Stomach smooth muscle (tissue), 2 donors: ENCODE data around the gene CALML6.
"Not testable (repeated sequence)": the region's sequence is repeated elsewhere in the genome, so short reads cannot be mapped to it uniquely, and the experiment has no call there.

Source experiments
- H3K27ac ChIP-seq: one replicate; pipeline ENCODE4 v1.7.0; 2013; ENCODE audit warnings: mild to moderate bottlenecking, low read length, inconsistent platforms
- H3K27me3 ChIP-seq, 2 donors: one replicate each; pipeline ENCODE4 v1.7.0; 2013; ENCODE audit warnings: low read length in 2 of 2; ENCODE audit not compliant: insufficient read depth in 2 of 2, control insufficient read depth in 1 of 2
- H3K36me3 ChIP-seq, 2 donors: one replicate each; pipeline ENCODE4 v1.7.0; 2013; ENCODE audit warnings: low read length in 2 of 2; ENCODE audit not compliant: control insufficient read depth in 2 of 2, insufficient read depth in 2 of 2
- H3K4me1 ChIP-seq: one replicate; pipeline ENCODE4 v1.7.0; 2013; ENCODE audit warnings: low read length; ENCODE audit not compliant: control insufficient read depth, insufficient read depth
- H3K4me3 ChIP-seq, 2 donors: one replicate each; pipeline ENCODE4 v1.7.0; 2013; ENCODE audit warnings: low read length in 2 of 2
- H3K9ac ChIP-seq, 2 donors: one replicate each; pipeline ENCODE4 v1.7.0; 2013; ENCODE audit warnings: low read length in 2 of 2, mild to moderate bottlenecking in 1 of 2
- H3K9me3 ChIP-seq, 2 donors: one replicate each; pipeline ENCODE4 v1.7.0; 2013; ENCODE audit warnings: low read length in 2 of 2; ENCODE audit not compliant: control insufficient read depth in 2 of 2
- donor health status: healthy.
- donor health status: Pancreatic carcinoma.

CALML6 gene

DNA sequence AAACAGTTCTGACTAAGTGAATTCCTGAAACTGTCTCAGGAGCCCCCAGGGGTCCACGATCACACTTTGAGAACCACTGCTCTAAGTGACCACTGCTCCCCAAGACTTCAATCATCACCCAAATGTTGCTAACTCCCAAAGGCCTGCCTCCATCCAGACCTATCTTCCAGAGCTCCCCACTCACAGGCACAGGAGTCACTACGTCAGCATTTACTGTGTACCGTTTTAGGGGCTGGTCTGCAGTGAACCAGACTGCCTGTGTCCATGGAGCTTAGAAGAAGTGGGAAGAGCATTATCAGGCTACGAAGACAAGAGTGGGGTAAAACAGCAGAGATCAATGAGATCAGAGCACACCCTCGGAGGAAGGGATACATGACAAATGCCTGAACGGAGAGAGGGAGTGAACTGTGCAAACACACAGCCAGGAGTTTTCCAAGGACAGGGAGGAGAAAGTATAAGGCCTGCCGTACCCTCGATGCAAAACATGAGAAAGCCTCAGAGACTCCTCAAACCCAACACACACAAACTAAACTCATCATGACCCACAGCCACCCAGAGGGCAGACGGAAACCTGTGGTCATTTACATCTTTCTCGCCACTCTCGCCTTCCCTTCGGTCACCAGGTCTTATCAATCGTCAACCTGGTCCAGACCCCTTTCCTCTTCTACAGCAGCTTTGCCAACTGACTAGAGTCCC lies 34.3 kb upstream of the CALML6 start:
- peak overlapping the region in 1 of 2 donors; percentile 42 for H3K9ac ChIP-seq
- H3K4me3 ChIP-seq: no peak overlapping the region
- peaks cover 4% of the 10 kb centered on the region in 2 donors for H3K36me3 ChIP-seq
- peaks cover 26% of the 10 kb centered on the region for H3K4me1 ChIP-seq
- H3K27ac ChIP-seq: no peak overlapping the region
- H3K9me3 ChIP-seq: no peaks in the 10 kb centered on the region
- no peaks in the 10 kb centered on the region for H3K27me3 ChIP-seq

DNA sequence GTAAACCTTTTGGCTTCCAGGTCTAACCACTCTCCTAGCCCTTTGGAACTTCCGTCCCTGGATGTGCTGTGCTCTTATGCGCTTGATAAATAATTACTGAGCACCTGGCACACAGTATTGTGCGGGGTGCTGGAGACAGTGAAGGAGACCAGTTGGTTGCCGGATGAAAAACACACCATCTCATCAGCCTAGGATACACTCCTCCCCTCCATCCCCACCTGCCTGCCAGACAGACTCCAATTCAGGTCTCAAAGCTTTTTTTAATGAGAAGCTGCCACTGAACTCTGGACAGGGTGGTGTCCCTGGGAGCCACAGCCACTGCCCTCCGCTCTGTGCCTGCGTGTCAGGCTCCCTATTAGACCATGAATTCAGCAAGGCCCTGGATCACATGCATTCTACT lies 33.3 kb upstream of the CALML6 start:
- Histone ChIP-seq H3K27me3 (no peaks in the 10 kb centered on the region), H3K4me3 (no peak overlapping the region), H3K4me1 (peaks cover 25% of the 10 kb centered on the region), H3K9me3 (no peaks in the 10 kb centered on the region), H3K36me3 (no peaks in the 10 kb centered on the region), H3K9ac (no peak overlapping the region), H3K27ac (no peak overlapping the region)

DNA sequence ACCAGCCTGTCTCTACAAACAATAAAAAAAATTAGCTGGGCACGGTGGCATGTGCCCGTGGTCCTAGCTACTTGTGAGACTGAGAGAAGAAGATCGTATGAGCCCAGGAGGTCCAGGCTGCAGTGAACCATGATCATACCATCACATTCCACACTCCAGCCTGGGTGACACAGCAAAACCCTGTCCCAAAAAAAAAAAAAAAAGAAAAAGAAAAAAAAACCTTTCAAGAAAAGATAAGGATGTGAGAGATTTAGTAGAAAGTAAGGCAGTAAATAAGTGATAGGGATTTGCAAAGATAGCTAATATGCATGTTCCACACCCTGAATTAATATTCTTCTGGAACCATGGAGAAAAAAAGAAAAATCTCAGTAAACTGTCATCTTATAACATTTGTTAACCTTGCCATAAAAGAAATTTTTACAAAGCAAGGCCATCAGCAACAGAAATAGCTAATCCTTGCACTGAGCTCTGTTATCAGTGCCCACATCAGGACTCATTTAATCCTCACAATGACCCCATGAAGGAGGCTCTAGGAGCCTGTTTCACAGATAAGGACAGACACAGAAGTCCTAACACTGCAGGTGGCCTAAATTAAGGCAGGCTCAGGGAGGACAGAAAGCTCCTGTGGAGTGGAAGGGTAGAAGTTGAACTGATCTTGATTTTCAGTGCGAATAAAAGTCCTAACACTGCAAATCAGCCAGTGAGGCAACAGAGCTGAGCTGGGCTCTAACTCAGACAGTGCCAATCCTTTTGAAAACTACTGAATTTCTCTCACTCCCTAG lies 31.8 kb upstream of the CALML6 start:
- H3K27ac ChIP-seq: no peak overlapping the region
- H3K9me3 ChIP-seq: no peaks in the 10 kb centered on the region
- no peaks in the 10 kb centered on the region for H3K36me3 ChIP-seq
- no peak overlapping the region for H3K9ac ChIP-seq
- H3K4me1 ChIP-seq: peaks cover 23% of the 10 kb centered on the region
- H3K27me3 ChIP-seq: no peaks in the 10 kb centered on the region
- no peak overlapping the region for H3K4me3 ChIP-seq

DNA sequence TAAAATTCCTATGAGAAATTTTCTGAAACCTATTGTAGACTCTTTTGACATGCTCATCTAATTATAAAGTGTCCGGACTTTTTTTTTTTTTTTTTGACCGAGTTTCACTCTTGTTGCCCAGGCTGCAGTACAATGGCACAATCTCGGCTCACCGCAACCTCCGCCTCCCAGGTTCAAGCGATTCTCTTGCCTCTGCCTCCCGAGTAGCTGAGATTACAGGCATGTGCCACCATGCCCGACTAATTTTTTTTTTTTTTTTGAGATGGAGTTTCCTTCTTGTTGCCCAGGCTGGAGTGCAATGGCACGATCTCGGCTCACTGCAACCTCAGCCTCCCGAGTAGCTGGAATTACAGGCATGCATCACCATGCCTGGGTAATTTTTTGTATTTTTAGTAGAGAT lies 31.2 kb upstream of the CALML6 start:
- not testable (repeated sequence) for H3K27me3 ChIP-seq, H3K36me3 ChIP-seq, H3K9ac ChIP-seq, H3K27ac ChIP-seq, H3K4me3 ChIP-seq, H3K9me3 ChIP-seq
- H3K4me1 ChIP-seq: peaks cover 26% of the 10 kb centered on the region

DNA sequence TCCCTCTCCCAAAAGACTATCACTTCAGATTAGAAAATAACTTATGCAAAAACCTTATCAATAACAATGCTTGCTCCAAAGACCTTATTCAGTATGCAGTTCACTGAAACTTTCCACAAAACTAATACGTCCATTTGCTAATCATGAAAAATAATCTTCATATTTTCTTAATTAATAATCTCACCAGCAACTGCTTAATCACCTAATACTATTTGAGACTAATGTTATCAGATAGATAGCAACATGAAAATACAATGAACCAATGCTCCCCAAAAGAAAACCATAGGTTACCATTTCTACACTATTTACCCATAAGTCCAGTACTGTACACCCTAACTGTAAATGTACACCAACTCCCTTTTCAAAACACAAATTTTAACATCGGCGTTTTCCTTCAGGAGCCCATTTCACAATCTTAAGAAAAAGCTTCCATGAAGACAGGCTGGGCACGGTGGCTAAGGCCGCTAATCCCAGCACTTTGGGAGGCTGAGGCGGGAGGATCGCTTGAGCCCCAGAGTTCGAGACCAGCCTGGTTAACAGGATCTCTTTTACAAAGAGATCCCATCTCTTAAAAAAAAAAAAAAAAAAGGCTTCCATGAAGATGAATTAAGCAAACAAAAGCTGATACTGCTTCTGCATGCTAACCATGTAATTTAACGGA lies 25.8 kb upstream of the CALML6 start:
- H3K27me3 ChIP-seq: peaks cover 0 to 5% of the 10 kb centered on the region in 2 donors
- peaks cover 33% of the 10 kb centered on the region for H3K4me1 ChIP-seq
- H3K9ac ChIP-seq: peak overlapping the region in 1 of 2 donors; percentile 80
- peak overlapping the region; percentile 79 to 81 for H3K4me3 ChIP-seq
- no peaks in the 10 kb centered on the region for H3K9me3 ChIP-seq
- H3K36me3 ChIP-seq: no peaks in the 10 kb centered on the region
- H3K27ac ChIP-seq: peak overlapping the region; percentile 60

DNA sequence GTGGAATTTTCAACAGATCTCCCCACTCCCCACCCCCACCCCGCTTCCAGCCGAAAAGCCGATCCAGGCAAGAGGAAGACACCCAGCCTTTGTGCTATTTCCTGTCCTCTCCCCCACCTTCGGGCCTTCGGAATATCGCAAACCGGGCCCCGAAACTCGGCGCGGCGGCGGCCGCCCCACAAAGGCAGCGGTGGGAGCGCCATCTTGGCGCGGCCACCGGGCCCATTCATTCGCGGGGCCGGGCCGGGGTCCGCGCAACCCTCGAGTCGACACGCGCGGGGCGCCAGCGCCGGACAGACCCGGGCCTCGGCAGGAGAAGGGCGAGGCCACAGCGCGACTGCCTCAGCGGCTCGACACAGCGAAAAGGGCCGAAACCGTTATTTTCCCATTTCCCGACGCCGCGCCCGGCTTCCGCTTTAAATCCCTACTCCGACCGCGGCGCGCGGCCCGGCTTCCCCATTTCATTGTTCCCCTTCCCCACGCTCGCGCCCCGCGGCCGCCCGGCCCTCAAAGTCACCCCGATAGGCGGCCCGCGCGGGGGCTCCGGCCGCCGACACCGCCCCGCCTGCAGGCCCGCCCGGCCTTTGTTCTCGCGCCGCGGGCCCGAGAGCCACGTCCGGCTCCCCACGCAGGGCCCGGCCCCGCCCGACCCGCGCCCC lies 25.1 kb upstream of the CALML6 start:
- peak overlapping the region; percentile 79 to 81 for H3K4me3 ChIP-seq
- H3K9me3 ChIP-seq: no peaks in the 10 kb centered on the region
- peak overlapping the region; percentile 60 for H3K27ac ChIP-seq
- H3K9ac ChIP-seq: peak overlapping the region; percentile 58 to 80
- H3K36me3 ChIP-seq: no peaks in the 10 kb centered on the region
- peaks cover 40% of the 10 kb centered on the region for H3K4me1 ChIP-seq
- peaks cover 4 to 13% of the 10 kb centered on the region in 2 donors for H3K27me3 ChIP-seq

DNA sequence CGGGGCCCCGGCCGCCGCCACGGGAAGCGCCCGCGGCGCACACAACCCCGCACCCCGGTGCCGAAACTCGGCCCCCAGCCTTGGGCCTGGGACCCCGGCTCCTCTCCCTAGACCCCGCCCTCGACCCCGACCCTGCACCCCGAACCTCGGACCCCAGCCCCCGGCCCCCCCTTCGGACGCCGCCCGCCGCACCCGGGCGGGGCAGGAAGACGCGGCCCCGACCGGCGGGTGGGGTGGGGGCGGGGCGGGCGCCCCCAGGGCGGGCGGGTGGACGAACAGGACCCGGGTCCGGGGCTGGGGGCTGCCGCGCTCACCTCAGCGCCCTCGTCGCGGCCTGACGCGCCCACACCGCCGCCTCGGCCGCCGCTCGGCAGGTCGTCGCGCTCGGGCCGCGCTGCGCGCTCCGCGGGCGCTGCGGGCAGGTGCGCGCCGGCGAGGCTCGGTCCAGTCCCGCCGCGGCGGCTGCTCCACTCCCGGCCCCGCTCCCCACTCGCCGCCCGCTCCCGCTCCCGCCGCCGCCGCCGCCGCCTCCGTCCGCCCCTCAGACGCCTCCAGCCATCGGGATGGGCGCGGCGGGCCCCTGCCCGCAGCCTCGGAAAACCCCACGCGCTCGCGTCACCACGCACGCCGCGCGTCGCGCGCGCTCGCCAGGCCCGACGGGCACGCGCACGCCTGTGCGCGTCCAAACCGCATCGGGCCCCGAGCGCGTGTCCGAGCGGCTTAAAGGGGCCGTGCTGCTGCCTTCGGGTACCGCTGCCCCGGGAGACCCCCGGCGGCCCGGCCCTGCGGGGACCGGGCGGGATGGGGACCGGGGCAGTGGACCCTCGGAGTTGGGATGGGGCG lies 24.3 kb upstream of the CALML6 start, which contains the start of gene GNB1:
Gene GNB1 (minus strand): TSS at position 582 of the 843 bp plus-strand sequence. CDS start 65,634 bp downstream, outside the sequence.
- Histone ChIP-seq H3K36me3 (no peaks in the 10 kb centered on the region), H3K4me1 (peaks cover 42% of the 10 kb centered on the region), H3K4me3 (peak within 1 kb of the TSS; percentile 79 to 81), H3K27ac (peak within 1 kb of the TSS; percentile 64), H3K27me3 (peaks cover 10 to 20% of the 10 kb centered on the region in 2 donors), H3K9me3 (no peaks in the 10 kb centered on the region), H3K9ac (peak within 1 kb of the TSS; percentile 75 to 80)

DNA sequence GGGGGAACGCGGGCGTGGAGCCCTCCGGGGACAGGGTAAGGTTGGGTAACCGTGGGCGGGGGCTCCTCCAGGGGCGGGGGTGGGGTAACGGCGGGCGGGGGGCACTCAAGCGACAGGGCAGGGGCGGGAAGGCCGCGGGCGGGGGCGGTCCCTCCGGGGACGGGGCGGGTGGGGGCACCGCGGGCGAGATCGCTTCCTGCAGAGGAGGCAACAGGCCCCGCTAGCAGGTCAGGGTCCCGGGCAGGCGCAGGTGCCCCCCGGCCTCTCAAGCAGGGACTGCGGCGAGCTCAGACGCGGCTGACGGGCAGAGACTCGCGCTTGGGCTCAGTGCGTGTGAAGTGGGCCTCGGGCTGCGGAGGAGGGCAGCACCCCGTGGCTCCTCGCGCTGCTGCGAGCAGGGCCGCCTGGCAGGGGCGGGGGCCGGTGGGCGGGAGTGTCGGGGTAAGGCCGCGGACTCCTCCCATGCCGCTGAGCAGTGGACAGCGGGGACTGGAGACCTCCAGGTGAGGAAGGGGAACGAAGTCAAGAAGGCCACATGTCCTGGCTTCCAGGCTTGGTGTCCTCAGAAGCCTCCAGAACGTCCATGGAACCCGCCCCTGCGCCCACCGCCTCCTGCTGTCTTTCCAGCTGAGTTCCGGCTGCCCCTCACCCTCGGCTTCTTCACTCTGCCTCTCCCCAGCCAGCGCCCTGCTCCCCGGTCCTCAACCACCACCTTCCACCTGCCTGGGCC lies 23.5 kb upstream of the CALML6 start:
- H3K36me3 ChIP-seq: no peaks in the 10 kb centered on the region
- H3K4me3 ChIP-seq: peak overlapping the region; percentile 69 to 81
- H3K27ac ChIP-seq: peak overlapping the region; percentile 64
- H3K27me3 ChIP-seq: peaks cover 14 to 25% of the 10 kb centered on the region in 2 donors
- H3K4me1 ChIP-seq: peaks cover 38% of the 10 kb centered on the region
- peak overlapping the region; percentile 64 to 75 for H3K9ac ChIP-seq
- H3K9me3 ChIP-seq: no peaks in the 10 kb centered on the region

DNA sequence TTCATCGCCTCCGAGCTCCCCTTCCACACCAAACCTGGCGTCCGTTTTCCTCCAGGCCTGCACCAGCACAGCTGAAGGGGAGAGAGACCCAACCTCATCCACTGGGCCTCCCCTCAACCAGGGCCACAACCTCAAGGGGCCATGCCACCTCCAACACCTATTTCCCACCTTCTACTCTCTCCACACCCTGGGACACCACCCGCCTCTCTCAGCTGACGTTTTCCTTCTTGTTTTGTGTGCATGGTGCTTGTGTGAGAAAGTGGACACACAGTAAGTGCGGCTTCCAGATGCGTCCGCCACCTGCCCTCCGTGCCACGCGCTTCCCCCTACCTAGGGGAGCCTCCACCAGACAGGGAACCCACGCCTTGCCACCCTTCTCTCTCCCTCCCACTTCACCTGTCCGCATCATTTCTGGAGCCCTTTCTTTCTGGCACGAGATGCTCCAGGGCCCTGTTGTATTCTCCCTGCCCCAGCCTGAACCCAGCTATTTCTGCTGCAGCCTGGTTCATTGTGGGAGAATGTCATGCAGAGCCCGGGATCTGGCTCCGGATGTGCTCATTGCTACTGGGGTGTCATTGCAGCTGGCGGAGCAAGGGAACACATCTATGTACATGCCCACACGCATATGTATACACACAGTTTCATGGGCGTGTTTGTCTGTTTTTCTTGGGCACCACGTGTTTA lies 22.8 kb upstream of the CALML6 start:
- peaks cover 14 to 25% of the 10 kb centered on the region in 2 donors for H3K27me3 ChIP-seq
- H3K4me3 ChIP-seq: peak overlapping the region; percentile 69 to 78
- H3K9ac ChIP-seq: peak overlapping the region; percentile 60 to 75
- H3K4me1 ChIP-seq: peaks cover 38% of the 10 kb centered on the region
- H3K27ac ChIP-seq: peak overlapping the region; percentile 64
- no peaks in the 10 kb centered on the region for H3K36me3 ChIP-seq
- no peaks in the 10 kb centered on the region for H3K9me3 ChIP-seq
